BJ (cell line): ENCODE results near the gene CD163. TPM values are rescaled to one million over a fixed set of nuclear protein-coding genes. Genes with fewer than 3 reads are reported as not detected.

Experiments used
- CTCF ChIA-PET: fragments of 350-600 bp; formaldehyde crosslinking; extraction: SDS; loops from one replicate; lab custom pipeline; 2021; ENCODE audit warnings: antibody characterized with exemption, inconsistent platforms; lab: Yijun Ruan, JAX
- POLR2A ChIA-PET: fragments of 300-600 bp; sonication (Branson Sonifier 250); formaldehyde crosslinking; extraction: SDS; loops from one replicate; lab custom pipeline; 2021; ENCODE audit warnings: antibody characterized with exemption; lab: Charles Lee
- DNase-seq: peaks from one replicate; pipeline ENCODE4 v3.0.0-alpha.2; 2011; ENCODE audit warnings: low read depth
- H3K27me3 ChIP-seq: 2 replicates; pipeline ENCODE4 v1.6.0; 2011; ENCODE audit warnings: low read length; ENCODE audit not compliant: control insufficient read depth, insufficient read depth
- H3K36me3 ChIP-seq: 2 replicates; pipeline ENCODE4 v1.5.1; 2011; ENCODE audit warnings: low read length; ENCODE audit not compliant: control insufficient read depth, insufficient read depth
- H3K4me3 ChIP-seq: 2 replicates; pipeline ENCODE4 v1.5.1; 2011; ENCODE audit warnings: low read depth, mild to moderate bottlenecking, control low read depth, low read length
- polyA plus RNA-seq: library from polyadenylated mRNA; depleted of rRNA; stranded (reverse); fragments of >200 nt; gene quantifications from 2 replicates; pipeline ENCODE4 v1.2.3, GENCODE V29; 2011
- TF ChIP-seq, protein P1 (sequence below): IDR thresholded peaks from 2 replicates; pipeline ENCODE4 v1.5.1; 2011; ENCODE audit warnings: low read depth, mild to moderate bottlenecking, control low read depth, inconsistent platforms, low read length, moderate library complexity; ENCODE audit not compliant: insufficient read depth

The CD163 gene
- polyA plus RNA-seq, 1 experiment = not detected

DNA sequence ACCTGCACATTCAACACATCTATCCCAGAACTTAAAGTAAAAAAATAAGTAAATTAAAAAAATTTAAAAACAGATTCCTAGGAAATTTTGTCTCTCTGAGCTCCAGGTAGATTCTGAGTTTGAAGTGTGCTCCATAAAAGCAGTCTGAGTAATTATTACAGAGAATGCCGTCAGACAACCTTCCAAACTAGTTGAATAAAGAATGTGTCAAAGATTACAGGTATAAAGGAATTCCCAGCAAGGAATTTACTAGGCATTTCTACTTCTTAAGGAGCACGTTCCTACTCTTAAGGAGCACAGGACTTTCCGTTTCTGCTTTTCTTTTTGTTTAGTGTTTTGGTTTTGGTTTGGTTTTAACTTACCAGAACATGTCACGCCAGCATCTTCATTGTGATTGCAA lies 7.1 kb downstream of the CD163 start:
- POLR2A ChIA-PET = no interaction called here
- Histone ChIP-seq H3K4me3 (no peak overlapping the region), H3K36me3 (no peaks in the 10 kb centered on the region), H3K27me3 (no peaks in the 10 kb centered on the region)
- TF ChIP-seq, protein P1, sequence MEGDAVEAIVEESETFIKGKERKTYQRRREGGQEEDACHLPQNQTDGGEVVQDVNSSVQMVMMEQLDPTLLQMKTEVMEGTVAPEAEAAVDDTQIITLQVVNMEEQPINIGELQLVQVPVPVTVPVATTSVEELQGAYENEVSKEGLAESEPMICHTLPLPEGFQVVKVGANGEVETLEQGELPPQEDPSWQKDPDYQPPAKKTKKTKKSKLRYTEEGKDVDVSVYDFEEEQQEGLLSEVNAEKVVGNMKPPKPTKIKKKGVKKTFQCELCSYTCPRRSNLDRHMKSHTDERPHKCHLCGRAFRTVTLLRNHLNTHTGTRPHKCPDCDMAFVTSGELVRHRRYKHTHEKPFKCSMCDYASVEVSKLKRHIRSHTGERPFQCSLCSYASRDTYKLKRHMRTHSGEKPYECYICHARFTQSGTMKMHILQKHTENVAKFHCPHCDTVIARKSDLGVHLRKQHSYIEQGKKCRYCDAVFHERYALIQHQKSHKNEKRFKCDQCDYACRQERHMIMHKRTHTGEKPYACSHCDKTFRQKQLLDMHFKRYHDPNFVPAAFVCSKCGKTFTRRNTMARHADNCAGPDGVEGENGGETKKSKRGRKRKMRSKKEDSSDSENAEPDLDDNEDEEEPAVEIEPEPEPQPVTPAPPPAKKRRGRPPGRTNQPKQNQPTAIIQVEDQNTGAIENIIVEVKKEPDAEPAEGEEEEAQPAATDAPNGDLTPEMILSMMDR = no peak
- CTCF ChIA-PET = interaction anchor here (1.5 kb wide), 1 partner anchor 16 kb away, joined by 3 read pairs; no protein-coding TSS in a partner anchor
- DNase-seq = no peak

DNA sequence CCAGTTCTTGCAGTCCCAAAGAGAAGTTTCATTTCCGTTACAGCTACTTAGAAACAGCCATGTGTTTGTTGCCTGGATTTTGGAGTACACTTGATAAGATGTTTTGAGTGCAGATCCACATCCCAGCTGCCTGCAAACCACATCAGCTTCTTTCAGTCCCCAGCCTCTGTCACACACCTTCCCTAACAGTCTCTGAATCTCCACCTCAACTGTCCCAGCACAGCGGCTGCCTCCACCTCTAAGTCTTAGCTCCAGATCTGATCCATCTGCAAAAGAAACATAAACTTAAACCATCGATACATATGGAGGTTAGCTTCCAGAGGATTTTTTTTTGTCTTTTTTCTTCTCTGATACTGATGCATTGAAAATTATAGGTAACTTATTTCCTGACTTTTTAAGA lies 8.4 kb downstream of the CD163 start:
- H3K4me3 ChIP-seq = no peak overlapping the region
- CTCF ChIA-PET = interaction anchor here (1.1 kb wide), 1 partner anchor 23 kb away, joined by 3 read pairs; no protein-coding TSS in a partner anchor
- no peaks in the 10 kb centered on the region for H3K36me3 ChIP-seq
- no peaks in the 10 kb centered on the region for H3K27me3 ChIP-seq
- TF ChIP-seq, protein P1 = no peak
- POLR2A ChIA-PET = interaction anchor here (0.7 kb wide), 1 partner anchor 419 kb away, joined by 5 read pairs; no protein-coding TSS in a partner anchor
- no peak for DNase-seq

DNA sequence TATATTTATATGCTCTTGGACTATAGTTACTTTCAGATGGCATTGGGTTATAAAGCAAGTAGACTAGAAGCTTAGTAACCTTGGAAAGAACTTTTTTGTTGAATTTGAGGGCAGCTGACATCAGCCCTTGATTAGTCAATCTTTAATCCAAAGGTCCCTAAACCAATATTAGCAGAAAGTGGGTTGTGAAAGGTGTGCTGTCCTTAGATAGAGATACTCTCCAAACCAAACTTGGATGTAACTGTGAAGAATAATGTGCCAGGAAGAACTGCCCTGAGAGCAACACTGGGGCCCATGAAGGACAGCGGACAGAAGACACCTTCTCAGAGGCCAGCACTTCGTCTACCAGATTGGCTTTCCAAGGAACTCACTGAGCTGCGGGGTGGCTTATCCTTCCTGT lies 10.6 kb downstream of the CD163 start:
- no peaks in the 10 kb centered on the region for H3K27me3 ChIP-seq
- POLR2A ChIA-PET = no interaction called here
- H3K36me3 ChIP-seq = no peaks in the 10 kb centered on the region
- no peak overlapping the region for H3K4me3 ChIP-seq
- DNase-seq = no peak
- TF ChIP-seq, protein P1 = no peak
- CTCF ChIA-PET = no interaction called here

DNA sequence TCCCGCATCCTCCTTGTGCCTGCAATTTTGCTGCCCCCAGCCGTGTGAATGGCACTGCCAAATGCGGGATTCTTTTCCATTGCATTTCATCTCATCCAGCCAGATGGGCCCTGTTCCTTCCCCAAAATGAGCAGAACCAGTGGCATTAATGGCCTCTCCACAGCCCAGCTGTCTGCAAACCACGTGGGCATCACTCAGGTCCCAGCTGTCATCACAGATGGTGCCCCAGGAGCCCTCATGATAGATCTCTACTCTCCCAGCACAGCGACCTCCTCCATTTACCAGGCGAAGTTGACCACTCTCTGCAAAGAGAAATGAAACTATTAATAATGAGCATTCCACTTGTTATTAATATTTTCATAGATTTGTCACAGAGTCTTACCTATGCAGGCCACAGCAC lies 17.1 kb downstream of the CD163 start:
- no peak for DNase-seq
- CTCF ChIA-PET = no interaction called here
- no peaks in the 10 kb centered on the region for H3K36me3 ChIP-seq
- H3K4me3 ChIP-seq = no peak overlapping the region
- H3K27me3 ChIP-seq = no peaks in the 10 kb centered on the region
- POLR2A ChIA-PET = no interaction called here
- TF ChIP-seq, protein P1 = no peak

DNA sequence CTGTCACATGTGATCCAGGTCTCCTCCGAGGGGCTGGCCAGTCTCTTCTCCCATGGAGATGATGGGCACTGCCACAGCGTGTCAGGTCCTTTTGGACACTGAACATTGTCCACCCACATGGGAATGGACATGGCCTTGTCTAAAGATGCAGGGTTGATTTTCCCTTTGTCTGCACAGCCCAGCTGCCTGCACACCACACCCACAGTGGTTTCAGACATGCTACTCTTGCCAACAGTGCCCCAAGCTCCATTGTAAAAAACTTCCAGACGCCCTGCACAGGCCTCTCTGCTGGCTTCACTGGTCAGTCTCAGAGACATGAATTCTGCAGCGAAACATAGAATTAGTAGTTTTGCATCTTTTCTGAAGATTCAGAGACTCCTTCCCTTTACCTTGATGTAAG lies 18.5 kb downstream of the CD163 start:
- DNase-seq = no peak
- Histone ChIP-seq H3K27me3 (no peaks in the 10 kb centered on the region), H3K4me3 (no peak overlapping the region), H3K36me3 (no peaks in the 10 kb centered on the region)
- TF ChIP-seq, protein P1 = no peak
- POLR2A ChIA-PET = no interaction called here
- CTCF ChIA-PET = no interaction called here
